Lower lobe of right lung (tissue), 2 donors: ENCODE measurements around the gene TTC38. TPM values are rescaled to one million over a fixed set of nuclear protein-coding genes. Genes with fewer than 3 reads are reported as not detected.

Experiments used
- ATAC-seq, 2 donors: fragments of 200-7000 bp; cut with Tn5 transposase; one replicate each; pipeline ENCODE4 v1.9.1; 2020 to 2022; ENCODE audit warnings: mild to moderate bottlenecking in 2 of 2, moderate library complexity in 2 of 2
- DNase-seq: peaks from one replicate; pipeline ENCODE4 v3.0.0-alpha.2; 2020
- H3K27ac ChIP-seq: fragments of 200-600 bp; one replicate; pipeline ENCODE4 v1.8.0; 2022
- H3K27me3 ChIP-seq: fragments of 200-600 bp; one replicate; pipeline ENCODE4 v1.8.0; 2022; ENCODE audit warnings: low read depth
- H3K36me3 ChIP-seq: fragments of 200-600 bp; one replicate; pipeline ENCODE4 v1.8.0; 2022; ENCODE audit warnings: mild to moderate bottlenecking
- H3K4me1 ChIP-seq: fragments of 200-600 bp; one replicate; pipeline ENCODE4 v1.8.0; 2022
- H3K4me3 ChIP-seq: fragments of 200-600 bp; one replicate; pipeline ENCODE4 v1.8.0; 2022; ENCODE audit warnings: mild to moderate bottlenecking
- H3K9me3 ChIP-seq: fragments of 200-600 bp; one replicate; pipeline ENCODE4 v1.8.0; 2022
- CTCF ChIP-seq: fragments of 200-600 bp; IDR thresholded peaks from one replicate; pipeline ENCODE4 v1.8.0; 2022; ENCODE audit warnings: antibody characterized with exemption, mild to moderate bottlenecking
- intact Hi-C: fragments of 100-400 bp; cut with DNase I; formaldehyde crosslinking; loops from one replicate; pipeline ENCODE4 v1.11.0; 2022
- total RNA-seq: library from RNA; stranded (reverse); fragmentation: NEBNext Ultra II Directional; extraction: Animal tissue kit (Norgen Biotek cat#: 25700); gene quantifications from one replicate; pipeline ENCODE4 v1.2.1, GENCODE V29; 2021
- donor health status: DM: no; HTN: yes; CAD: no; lungs with severe emphysema.

The TTC38 gene
- total RNA-seq, 1 donor from 2014 or later, result 26.8 TPM

DNA sequence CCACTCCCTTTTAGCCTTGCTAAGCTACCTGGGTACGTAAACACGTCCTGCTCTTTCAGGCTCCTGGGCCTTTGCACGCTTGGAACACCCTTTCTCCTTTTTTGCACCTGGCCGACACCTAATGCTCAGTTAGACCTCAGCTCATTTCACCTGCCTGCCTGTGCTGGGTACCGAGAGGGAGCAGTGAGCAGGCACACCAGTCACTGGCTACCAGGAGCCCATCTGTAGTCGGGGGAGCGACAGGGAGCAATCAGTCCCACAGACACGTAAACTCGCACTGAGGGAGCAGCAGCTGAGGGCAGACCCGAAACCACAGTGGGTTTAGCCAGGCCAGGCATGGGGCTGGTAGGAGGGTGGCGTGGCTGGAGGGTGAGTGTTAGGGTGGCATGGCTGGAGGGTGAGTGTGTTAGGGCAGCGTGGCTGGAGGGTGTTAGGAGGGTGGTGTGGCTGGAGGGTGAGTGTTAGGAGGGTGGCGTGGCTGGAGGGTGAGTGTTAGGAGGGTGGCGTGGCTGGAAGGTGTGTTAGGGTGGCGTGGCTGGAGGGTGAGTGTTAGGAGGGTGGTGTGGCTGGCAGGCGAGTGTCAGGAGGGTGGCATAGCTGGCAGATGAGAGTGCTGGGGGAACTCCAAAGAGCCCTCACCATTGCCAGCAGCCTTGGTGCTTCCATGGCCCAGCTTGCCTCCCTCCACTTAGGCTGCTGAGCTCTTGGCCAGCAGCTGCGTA is 22.5 kb downstream of the TTC38 start:
- ATAC-seq (no peak), DNase-seq (no peak)
- Histone ChIP-seq H3K9me3 (peaks cover 4% of the 10 kb centered on the region), H3K27ac (no peak overlapping the region), H3K36me3 (peaks cover 71% of the 10 kb centered on the region), H3K27me3 (no peaks in the 10 kb centered on the region), H3K4me1 (peaks cover 18% of the 10 kb centered on the region), H3K4me3 (no peak overlapping the region)
- no peak for TF ChIP-seq CTCF
- intact Hi-C loops, result no loop called here

DNA sequence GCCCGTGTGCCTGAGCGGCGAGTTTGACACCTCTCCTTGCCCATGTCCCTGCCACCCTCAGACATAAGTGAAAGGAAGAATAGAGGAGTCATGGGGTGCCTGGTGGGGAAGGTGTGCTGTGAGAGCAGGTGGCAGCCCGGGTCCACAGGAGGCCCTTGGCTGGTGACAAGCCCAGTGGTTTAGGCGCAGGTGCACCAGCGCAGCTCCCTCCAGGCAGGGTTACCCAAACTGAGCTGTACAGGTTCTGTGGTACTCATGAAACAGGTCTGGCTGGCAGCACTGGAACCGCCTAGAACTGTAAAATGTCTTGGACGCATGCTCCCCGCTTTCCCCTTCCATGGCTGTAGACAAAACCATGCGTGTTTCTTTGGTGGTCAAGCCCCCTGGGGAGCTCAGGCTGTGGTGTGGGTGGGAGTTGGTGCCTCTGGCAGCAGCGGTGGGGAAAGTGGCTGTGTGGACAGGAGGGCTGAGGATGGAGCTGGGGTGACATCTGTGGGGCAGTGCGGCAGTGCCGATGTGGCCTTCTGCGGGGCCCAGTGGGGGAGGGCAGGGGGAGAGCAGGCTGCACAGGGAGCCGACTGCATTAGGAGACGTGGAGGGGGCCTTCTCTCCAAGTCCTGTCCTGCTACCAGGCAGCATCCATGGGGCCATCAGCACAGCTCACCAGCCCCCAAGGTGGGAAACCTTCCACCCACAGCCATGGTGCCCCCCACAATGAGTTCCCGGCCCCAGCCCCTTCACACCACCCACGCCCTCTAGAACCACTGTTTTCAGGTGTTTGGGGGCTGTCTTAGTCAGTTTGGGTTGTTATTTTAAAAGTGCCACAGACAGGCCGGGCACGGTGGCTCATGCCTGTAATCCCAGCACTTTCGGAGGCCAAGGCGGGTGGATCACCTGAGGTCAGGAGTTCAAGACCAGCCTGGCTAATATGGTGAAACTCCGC is 23.3 kb downstream of the TTC38 start:
- Histone ChIP-seq H3K27me3 (no peaks in the 10 kb centered on the region), H3K4me3 (no peak overlapping the region), H3K27ac (no peak overlapping the region), H3K4me1 (peaks cover 26% of the 10 kb centered on the region), H3K36me3 (peaks cover 63% of the 10 kb centered on the region), H3K9me3 (peaks cover 4% of the 10 kb centered on the region)
- no peak for TF ChIP-seq CTCF
- DNase-seq (no peak), ATAC-seq (no peak)
- intact Hi-C loops, result no loop called here

GRCh38 chr22:46292173-46292572 is 24.4 kb downstream of the TTC38 start:
- Histone ChIP-seq H3K36me3 (peaks cover 52% of the 10 kb centered on the region), H3K27me3 (no peaks in the 10 kb centered on the region), H3K4me3 (no peak overlapping the region), H3K27ac (peak overlapping the region; percentile 24), H3K9me3 (peaks cover 4% of the 10 kb centered on the region), H3K4me1 (peaks cover 26% of the 10 kb centered on the region)
- ATAC-seq (no peak), DNase-seq (no peak)
- intact Hi-C loops, result no loop called here
- no peak for TF ChIP-seq CTCF

- Histone ChIP-seq H3K36me3 (peaks cover 47% of the 10 kb centered on the region), H3K27me3 (no peaks in the 10 kb centered on the region), H3K9me3 (peaks cover 4% of the 10 kb centered on the region), H3K27ac (peak overlapping the region; percentile 24), H3K4me1 (peaks cover 24% of the 10 kb centered on the region), H3K4me3 (no peak overlapping the region)
- DNase-seq, result peak; percentile 55
- TF ChIP-seq CTCF, result no peak
- no peak for ATAC-seq
- intact Hi-C loops, result no loop called here
Observed at GRCh38 chr22:46292732-46293131, 24.9 kb downstream of the TTC38 start.

DNA sequence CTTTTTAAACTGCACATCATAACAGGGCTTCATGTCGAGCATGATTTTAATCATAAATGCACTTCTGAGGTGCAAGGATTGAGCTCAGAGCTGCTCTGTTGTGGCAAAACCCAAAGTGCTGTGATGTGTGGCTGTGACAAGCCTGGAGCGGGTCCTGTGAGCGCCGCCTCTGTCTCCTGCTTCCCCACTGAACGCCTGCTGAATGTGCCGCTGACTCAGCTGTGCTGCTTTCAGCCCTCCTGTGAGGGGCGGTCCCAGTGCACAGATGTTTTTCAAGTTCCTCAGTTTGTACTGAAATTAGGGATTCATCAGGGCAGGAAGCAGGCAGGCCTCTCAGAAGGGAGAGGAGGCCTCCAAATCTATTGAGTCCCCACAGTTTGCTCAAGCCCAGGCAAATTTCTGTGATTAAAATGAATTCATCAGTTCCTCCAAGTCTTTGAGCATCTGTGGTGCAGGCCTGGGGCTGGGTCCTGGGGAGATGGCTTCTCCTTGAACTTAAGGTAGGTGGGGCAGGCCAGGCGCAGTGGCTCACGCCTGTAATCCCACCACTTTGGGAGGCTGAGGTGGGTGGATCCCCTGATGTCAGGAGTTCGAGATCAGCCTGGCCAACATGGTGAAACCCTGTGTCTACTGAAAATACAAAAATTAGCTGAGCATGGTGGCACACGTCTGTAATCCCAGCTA is 25.9 kb downstream of the TTC38 start:
- Histone ChIP-seq H3K27me3 (no peaks in the 10 kb centered on the region), H3K9me3 (peaks cover 4% of the 10 kb centered on the region), H3K36me3 (peaks cover 38% of the 10 kb centered on the region), H3K4me3 (no peak overlapping the region), H3K27ac (peak overlapping the region; percentile 24), H3K4me1 (peaks cover 18% of the 10 kb centered on the region)
- no peak for TF ChIP-seq CTCF
- peak; percentile 55 for DNase-seq
- intact Hi-C loops, result no loop called here
- ATAC-seq, result no peak
